Activated CD4-positive, alpha-beta memory T cell treated with anti-CD3 and anti-CD28 coated beads for 36 hours (primary cell): Measurements from ENCODE around the gene ABCD1. TPM values are rescaled to one million over a fixed set of nuclear protein-coding genes. Genes with fewer than 3 reads are reported as not detected.

Source experiments
- CTCF ChIA-PET: fragments of 350-600 bp; sonication (Branson Sonifier 250); formaldehyde crosslinking; loops from one replicate; lab custom pipeline; 2021; ENCODE audit warnings: antibody characterized with exemption, inconsistent platforms; lab: Charles Lee
- POLR2A ChIA-PET: fragments of 350-600 bp; sonication (Branson Sonifier 250); formaldehyde crosslinking; loops from one replicate; lab custom pipeline; 2021; ENCODE audit warnings: antibody characterized with exemption; lab: Charles Lee
- DNase-seq: peaks from one replicate; pipeline ENCODE4 v3.0.0-alpha.2; 2020
- H3K27ac Mint-ChIP-seq: one replicate; pipeline ENCODE4 v1.8.0; 2021; ENCODE audit warnings: mixed read lengths
- H3K27me3 Mint-ChIP-seq: one replicate; pipeline ENCODE4 v1.8.0; 2021; ENCODE audit warnings: mixed read lengths
- H3K36me3 Mint-ChIP-seq: one replicate; pipeline ENCODE4 v1.8.0; 2021; ENCODE audit warnings: mixed read lengths
- H3K4me1 Mint-ChIP-seq: one replicate; pipeline ENCODE4 v1.8.0; 2021; ENCODE audit warnings: low read depth, mixed read lengths
- H3K4me3 Mint-ChIP-seq: one replicate; pipeline ENCODE4 v1.8.0; 2021; ENCODE audit warnings: mild to moderate bottlenecking, mixed read lengths
- H3K9me3 Mint-ChIP-seq: one replicate; pipeline ENCODE4 v1.8.0; 2021; ENCODE audit warnings: mixed read lengths
- intact Hi-C: fragments of 100-400 bp; cut with micrococcal nuclease; formaldehyde crosslinking; loops from one replicate; pipeline ENCODE4 v1.15.1; 2023
- total RNA-seq, 2 experiments: library from RNA; stranded (reverse); gene quantifications; one replicate each; pipeline ENCODE4 v1.2.3, GENCODE V29; 2021

Gene ABCD1
- total RNA-seq, 2 experiments from 2014 or later: 4.8 TPM

DNA sequence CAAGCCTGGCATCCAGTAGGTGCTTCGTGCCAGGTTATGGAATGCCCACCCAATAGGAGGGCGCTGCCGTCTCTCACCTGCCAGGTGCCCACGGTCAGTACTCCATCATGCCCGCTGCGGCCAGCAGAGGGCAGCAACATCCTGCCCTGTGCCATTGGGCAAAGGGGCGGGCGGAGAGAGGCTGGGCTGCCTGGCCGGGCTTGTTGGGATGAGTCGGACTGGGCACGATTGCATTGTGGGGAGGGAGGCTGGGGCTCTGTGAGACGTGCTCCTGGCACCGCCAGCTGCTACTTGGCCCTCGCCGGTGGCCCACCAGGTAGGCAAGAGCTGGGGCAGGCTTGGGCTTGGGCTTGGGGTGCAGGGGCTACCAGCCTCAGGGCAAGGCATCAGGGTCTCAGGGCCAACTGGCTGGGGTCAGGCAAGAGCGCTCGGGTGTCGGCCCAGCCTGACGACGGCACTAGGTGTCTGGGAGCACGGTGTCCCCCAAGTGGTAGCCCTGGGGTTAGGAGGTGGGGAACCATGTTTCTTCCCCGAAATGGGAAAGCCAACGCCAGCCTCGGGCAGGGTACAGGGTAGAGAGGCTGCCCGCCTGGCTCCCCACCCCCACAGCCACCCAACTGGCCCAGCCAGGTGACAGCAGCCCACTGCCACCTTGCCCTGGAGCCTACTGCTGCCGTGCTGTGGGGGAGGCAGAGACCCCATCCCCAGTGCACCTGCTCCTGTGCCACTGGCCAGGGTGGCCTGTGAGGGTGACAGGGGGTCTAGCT, 39.5 kb downstream of the ABCD1 start, which contains the start of gene PLXNB3:
PLXNB3 (plus strand) TSS at position 261 of the 767 bp plus-strand sequence. CDS start 1,287 bp downstream, outside the sequence.
- intact Hi-C loops: loop anchor here (1.0 kb wide), 2 partner anchors 120 to 183 kb away; no protein-coding TSS in a partner anchor
- DNase-seq: peak; percentile 84
- no peaks in the 10 kb centered on the region for H3K27me3 Mint-ChIP-seq
- ChIA-PET CTCF (interaction anchor here (0.7 to 2.1 kb wide), 6 partner anchors 125 to 302 kb away, joined by 3 to 24 read pairs (median 4); no protein-coding TSS in a partner anchor), POLR2A (no interaction called here)
- H3K27ac Mint-ChIP-seq: no peak within 1 kb of the TSS
- peaks cover 9% of the 10 kb centered on the region for H3K4me1 Mint-ChIP-seq
- H3K9me3 Mint-ChIP-seq: no peaks in the 10 kb centered on the region
- no peak within 1 kb of the TSS for H3K4me3 Mint-ChIP-seq
- no peaks in the 10 kb centered on the region for H3K36me3 Mint-ChIP-seq

DNA sequence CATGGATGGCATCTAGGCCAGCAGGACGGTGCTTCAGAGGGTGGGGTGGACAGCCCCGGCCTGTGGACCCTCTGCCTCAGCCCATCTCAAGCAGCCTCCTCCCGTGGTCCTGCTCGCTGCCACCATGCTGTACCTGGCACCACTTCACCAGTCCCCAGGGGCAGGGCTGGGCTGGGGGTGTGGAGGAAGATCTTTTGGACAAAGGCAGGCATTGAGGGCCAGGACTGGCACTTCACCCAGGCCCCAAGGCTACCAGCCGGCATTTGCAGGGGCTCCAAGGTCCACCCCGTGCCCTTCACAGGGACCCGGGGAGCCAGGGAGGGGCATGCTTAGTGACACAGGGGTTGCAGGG, 40.1 kb downstream of the ABCD1 start:
- intact Hi-C loops: loop anchor here (1.0 kb wide), 2 partner anchors 120 to 183 kb away; no protein-coding TSS in a partner anchor
- ChIA-PET CTCF (interaction anchor here (0.7 to 2.1 kb wide), 3 partner anchors 160 to 203 kb away, joined by 3 to 24 read pairs (median 6); no protein-coding TSS in a partner anchor), POLR2A (interaction anchor here (1.4 kb wide), 1 partner anchor 182 kb away, joined by 3 read pairs; no protein-coding TSS in a partner anchor)
- no peak for DNase-seq
- peaks cover 9% of the 10 kb centered on the region for H3K4me1 Mint-ChIP-seq
- H3K9me3 Mint-ChIP-seq: no peaks in the 10 kb centered on the region
- H3K4me3 Mint-ChIP-seq: no peak overlapping the region
- H3K36me3 Mint-ChIP-seq: no peaks in the 10 kb centered on the region
- no peaks in the 10 kb centered on the region for H3K27me3 Mint-ChIP-seq
- no peak overlapping the region for H3K27ac Mint-ChIP-seq

DNA sequence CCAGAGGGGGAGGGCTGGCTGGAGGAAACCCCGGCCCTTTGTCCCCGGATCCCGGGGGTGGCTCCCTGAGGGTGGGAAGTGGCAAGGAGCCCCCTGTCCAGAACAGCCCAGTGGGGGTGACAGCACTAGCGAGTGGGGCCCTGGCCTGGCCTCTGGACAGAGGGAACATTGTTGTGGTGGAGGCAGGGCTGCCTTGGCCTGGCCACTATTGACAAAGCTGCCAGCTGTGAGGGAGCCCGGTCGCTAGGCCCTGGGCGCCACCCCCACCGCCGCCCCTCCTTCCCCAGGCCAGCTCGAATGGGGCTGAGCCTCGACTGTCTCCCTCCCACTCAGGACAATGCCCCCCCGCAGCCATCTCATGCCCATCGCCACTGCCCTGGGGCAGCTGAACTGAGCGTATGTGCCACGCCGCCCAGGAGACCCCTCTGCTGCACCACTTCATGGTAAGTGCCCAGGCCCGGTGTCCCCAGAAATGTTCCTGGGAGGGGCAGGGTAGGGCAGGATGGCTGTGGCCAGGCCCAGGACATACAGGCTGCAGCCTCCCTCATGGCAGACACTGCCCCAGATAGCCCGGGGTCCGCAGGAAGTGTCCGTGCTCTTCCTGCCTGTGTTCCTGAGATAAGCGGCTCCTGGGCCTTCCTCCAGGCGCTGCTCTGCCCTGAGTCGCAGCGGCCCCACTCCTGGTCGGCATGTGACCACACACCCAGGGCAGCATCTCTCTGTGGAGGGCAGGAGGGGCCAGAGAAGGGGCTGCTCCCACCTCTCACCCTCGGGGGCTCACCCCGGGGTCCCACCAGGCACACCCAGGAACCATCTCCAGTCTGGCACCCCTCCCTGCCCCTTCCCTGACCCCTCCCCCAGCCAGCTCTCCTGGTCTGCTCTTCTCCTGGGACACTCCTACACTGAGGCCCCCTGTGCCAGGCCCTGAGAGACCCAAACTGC, 40.8 kb downstream of the ABCD1 start:
- Mint-ChIP-seq H3K36me3 (no peaks in the 10 kb centered on the region), H3K4me3 (no peak overlapping the region), H3K4me1 (peaks cover 9% of the 10 kb centered on the region), H3K27ac (no peak overlapping the region), H3K27me3 (no peaks in the 10 kb centered on the region), H3K9me3 (no peaks in the 10 kb centered on the region)
- ChIA-PET POLR2A (interaction anchor here (1.4 kb wide), 1 partner anchor 181 kb away, joined by 3 read pairs; no protein-coding TSS in a partner anchor), CTCF (interaction anchor here (0.5 to 1.1 kb wide), 2 partner anchors 29 to 160 kb away, joined by 3 to 6 read pairs; partner anchors contain the start of genes IDH3G and SSR4)
- intact Hi-C loops: no loop called here
- DNase-seq: no peak

DNA sequence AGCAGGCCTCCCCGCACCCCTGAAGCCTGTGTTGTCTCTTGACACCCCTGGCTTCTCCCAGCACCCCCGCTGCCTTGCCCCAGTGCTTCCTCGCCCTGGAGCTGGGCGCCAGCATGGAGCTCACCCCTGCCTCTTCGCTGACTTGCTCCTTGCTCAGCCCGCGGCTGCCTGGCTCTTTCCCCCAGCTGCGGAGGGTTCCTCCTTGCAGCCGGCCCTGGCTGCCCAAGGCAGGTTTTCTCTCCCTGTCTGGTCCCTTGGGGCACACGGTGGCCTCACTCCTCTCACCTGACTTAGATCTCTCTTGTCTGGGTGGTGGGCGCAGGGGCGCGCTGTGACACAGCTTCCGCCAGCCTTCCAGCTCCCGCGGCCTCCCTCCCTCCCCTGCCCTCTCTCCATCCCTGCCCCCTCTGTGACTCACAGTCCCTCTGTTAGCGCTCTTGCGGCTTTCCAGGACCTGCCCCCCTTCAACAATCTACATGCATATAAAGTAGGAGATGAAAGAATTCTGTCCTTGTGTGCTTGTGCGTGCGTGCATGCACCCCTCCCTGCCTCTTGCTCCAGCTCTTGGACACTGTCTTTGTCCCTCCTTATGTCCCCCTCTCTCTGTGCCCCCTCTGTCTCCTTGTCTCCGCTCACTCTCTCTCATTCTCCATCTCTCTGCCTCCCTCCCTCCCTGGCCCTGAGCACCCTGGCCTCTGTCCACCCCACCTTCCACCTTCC, 41.6 kb downstream of the ABCD1 start:
- no peaks in the 10 kb centered on the region for H3K27me3 Mint-ChIP-seq
- DNase-seq: peak; percentile 44
- ChIA-PET CTCF (interaction anchor here (0.5 to 0.7 kb wide), 2 partner anchors 28 to 180 kb away, joined by 3 read pairs; partner anchors contain the start of genes IDH3G and SSR4), POLR2A (interaction anchor here (1.4 kb wide), 1 partner anchor 181 kb away, joined by 3 read pairs; no protein-coding TSS in a partner anchor)
- H3K9me3 Mint-ChIP-seq: no peaks in the 10 kb centered on the region
- no peak overlapping the region for H3K27ac Mint-ChIP-seq
- H3K4me3 Mint-ChIP-seq: no peak overlapping the region
- H3K36me3 Mint-ChIP-seq: no peaks in the 10 kb centered on the region
- intact Hi-C loops: no loop called here
- peaks cover 9% of the 10 kb centered on the region for H3K4me1 Mint-ChIP-seq

DNA sequence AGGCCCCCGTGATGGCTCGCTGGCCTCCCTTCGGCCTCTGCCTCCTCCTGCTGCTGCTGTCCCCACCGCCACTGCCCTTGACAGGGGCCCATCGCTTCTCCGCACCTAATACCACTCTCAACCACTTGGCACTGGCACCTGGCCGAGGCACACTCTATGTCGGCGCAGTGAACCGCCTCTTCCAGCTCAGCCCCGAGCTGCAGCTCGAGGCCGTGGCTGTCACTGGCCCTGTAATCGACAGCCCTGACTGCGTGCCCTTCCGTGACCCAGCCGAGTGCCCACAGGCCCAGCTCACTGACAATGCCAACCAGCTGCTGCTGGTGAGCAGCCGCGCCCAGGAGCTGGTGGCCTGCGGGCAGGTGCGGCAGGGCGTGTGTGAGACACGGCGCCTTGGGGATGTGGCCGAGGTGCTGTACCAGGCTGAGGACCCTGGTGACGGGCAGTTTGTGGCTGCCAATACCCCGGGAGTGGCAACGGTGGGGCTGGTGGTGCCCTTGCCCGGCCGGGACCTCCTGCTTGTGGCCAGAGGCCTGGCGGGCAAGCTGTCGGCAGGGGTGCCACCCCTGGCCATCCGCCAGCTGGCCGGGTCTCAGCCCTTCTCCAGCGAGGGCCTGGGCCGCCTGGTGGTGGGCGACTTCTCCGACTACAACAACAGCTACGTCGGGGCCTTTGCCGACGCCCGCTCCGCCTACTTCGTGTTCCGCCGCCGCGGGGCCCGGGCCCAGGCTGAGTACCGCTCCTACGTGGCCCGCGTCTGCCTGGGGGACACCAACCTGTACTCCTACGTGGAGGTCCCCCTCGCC, 42.4 kb downstream of the ABCD1 start:
- H3K4me3 Mint-ChIP-seq: no peak overlapping the region
- intact Hi-C loops: no loop called here
- DNase-seq: no peak

DNA sequence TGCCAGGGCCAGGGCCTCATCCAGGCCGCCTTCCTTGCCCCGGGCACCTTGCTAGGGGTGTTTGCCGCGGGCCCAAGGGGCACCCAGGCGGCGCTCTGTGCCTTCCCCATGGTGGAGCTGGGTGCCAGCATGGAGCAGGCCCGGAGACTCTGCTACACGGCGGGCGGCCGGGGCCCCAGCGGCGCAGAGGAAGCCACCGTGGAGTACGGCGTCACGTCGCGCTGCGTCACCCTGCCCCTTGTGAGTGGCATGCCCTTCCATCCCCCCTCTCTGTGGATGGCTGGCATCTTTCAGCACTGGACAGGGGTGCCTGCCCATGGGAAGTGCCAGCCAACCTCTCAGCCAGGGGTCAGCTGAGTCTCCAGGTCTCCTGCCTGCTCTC, 43.0 kb downstream of the ABCD1 start:
- Mint-ChIP-seq H3K36me3 (no peaks in the 10 kb centered on the region), H3K9me3 (no peaks in the 10 kb centered on the region), H3K4me1 (peaks cover 9% of the 10 kb centered on the region), H3K27ac (no peak overlapping the region), H3K4me3 (no peak overlapping the region), H3K27me3 (no peaks in the 10 kb centered on the region)
- ChIA-PET POLR2A (no interaction called here), CTCF (interaction anchor here (1.3 kb wide), 1 partner anchor 179 kb away, joined by 4 read pairs; no protein-coding TSS in a partner anchor)
- DNase-seq: no peak
- intact Hi-C loops: no loop called here

More for the DNA sequence above, 42.4 kb downstream of the ABCD1 start:
- no peaks in the 10 kb centered on the region for H3K36me3 Mint-ChIP-seq
- ChIA-PET POLR2A (no interaction called here), CTCF (interaction anchor here (0.7 kb wide), 1 partner anchor 180 kb away, joined by 3 read pairs; no protein-coding TSS in a partner anchor)
- no peaks in the 10 kb centered on the region for H3K27me3 Mint-ChIP-seq
- no peak overlapping the region for H3K27ac Mint-ChIP-seq
- no peaks in the 10 kb centered on the region for H3K9me3 Mint-ChIP-seq
- H3K4me1 Mint-ChIP-seq: peaks cover 9% of the 10 kb centered on the region

DNA sequence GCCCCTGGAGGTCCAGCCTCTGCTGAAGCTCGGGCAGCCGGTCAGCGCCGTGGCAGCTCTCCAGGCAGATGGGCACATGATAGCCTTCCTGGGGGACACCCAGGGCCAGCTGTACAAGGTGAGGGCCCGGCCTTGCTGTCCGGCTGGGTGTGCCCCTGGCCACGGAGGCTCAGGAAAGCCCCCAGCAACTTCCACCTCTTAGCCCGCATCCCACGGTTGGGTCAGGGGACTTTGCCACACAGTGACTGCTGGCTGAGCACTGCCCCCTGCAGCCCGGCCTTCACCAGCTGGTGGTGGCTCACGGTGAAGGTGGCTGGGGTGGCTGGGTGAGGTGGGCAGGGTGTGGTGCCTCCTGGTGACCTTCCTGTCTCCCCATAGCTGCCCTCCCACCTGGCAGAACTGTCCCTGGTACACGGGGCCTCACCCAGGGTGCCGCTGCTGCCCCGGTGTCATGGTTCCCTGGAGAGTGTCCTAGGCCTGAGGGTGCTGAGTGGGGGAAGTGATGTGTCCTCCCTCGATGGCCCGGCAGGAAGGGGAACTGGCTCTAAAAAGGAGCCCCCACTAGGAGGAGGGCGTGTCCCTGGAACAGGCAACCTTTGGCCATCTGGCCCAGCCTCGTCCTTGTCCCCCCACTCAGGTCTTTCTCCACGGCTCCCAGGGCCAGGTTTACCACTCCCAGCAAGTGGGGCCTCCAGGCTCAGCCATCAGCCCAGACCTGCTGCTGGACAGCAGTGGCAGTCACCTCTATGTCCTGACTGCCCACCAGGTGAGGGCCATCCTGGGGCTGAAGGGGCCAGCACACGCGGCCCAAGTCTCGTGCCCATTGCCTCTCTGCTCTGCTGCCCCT, 43.9 kb downstream of the ABCD1 start:
- ChIA-PET CTCF (interaction anchor here (1.3 kb wide), 1 partner anchor 179 kb away, joined by 4 read pairs; no protein-coding TSS in a partner anchor), POLR2A (no interaction called here)
- intact Hi-C loops: no loop called here
- H3K4me1 Mint-ChIP-seq: peaks cover 9% of the 10 kb centered on the region
- H3K36me3 Mint-ChIP-seq: no peaks in the 10 kb centered on the region
- H3K27ac Mint-ChIP-seq: no peak overlapping the region
- DNase-seq: no peak
- H3K27me3 Mint-ChIP-seq: no peaks in the 10 kb centered on the region
- H3K9me3 Mint-ChIP-seq: no peaks in the 10 kb centered on the region
- no peak overlapping the region for H3K4me3 Mint-ChIP-seq

DNA sequence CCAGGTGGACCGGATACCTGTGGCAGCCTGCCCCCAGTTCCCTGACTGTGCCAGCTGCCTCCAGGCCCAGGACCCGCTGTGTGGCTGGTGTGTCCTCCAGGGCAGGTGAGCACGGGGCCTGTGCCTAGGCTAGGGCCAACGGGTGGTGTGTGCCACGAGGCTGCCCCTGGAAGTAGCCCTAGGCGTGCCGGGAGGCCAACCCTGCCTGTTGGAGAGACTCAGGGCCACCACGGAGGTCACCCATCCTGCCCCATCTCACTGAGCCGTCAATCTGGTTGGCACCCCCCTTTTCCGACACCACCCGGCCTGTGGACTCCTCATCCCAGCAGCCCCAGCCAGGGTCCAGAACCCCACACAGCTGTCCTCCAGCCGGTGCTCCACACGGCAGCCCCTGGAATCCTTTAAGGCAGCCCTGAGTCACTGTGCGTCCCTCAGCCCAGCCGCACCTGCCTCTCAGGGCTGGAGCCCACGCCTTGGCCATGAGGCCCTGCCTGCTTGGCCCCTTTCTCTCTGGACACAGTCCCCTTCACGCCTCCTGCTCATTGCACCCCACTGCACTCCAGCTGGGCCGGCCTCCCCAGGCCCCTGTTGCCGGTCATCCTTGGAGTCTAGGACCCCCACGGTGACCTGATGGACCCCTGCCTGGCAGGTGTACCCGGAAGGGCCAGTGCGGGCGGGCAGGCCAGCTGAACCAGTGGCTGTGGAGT, 44.7 kb downstream of the ABCD1 start:
- Mint-ChIP-seq H3K27ac (no peak overlapping the region), H3K4me3 (no peak overlapping the region), H3K27me3 (no peaks in the 10 kb centered on the region), H3K9me3 (no peaks in the 10 kb centered on the region), H3K36me3 (no peaks in the 10 kb centered on the region), H3K4me1 (peaks cover 6% of the 10 kb centered on the region)
- ChIA-PET CTCF (interaction anchor here (1.3 kb wide), 1 partner anchor 178 kb away, joined by 4 read pairs; no protein-coding TSS in a partner anchor), POLR2A (no interaction called here)
- no peak for DNase-seq
- intact Hi-C loops: no loop called here

DNA sequence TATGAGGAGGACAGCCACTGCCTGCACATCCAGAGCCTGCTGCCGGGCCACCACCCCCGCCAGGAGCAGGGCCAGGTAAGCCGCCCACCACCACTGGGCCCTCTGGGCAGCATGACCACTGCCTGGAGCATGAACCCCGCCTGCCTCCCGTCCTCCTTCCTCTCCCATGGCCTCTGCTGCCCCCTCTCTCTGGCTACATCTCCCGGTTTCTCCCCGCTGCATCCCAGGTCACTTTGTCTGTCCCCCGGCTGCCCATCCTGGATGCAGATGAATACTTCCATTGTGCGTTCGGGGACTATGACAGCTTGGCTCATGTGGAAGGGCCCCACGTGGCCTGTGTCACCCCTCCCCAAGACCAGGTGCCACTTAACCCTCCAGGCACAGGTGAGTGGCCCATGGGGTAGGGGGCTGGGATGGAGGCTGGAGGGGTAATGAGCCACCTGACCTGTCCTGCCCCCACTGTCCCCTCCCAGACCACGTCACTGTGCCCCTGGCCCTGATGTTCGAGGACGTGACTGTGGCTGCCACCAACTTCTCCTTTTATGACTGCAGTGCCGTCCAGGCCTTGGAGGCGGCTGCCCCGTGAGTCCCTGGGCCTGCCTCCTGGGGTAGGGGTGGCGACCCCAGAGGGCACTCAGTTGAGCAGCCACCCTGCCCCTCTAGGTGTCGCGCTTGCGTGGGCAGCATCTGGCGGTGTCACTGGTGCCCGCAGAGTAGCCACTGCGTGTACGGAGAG, 45.4 kb downstream of the ABCD1 start:
- POLR2A ChIA-PET: no interaction called here
- Mint-ChIP-seq H3K4me1 (peaks cover 6% of the 10 kb centered on the region), H3K27me3 (no peaks in the 10 kb centered on the region), H3K9me3 (no peaks in the 10 kb centered on the region), H3K36me3 (no peaks in the 10 kb centered on the region), H3K4me3 (no peak overlapping the region), H3K27ac (no peak overlapping the region)
- intact Hi-C loops: no loop called here
- CTCF ChIA-PET: no interaction called here
- no peak for DNase-seq
